CD8-positive, alpha-beta memory T cell (primary cell): Measurements from ENCODE around the gene MTR. TPM values are rescaled to one million over a fixed set of nuclear protein-coding genes. Genes with fewer than 3 reads are reported as not detected.

Experiments
- CTCF ChIA-PET: fragments of 350-600 bp; sonication (Branson Sonifier 250); formaldehyde crosslinking; loops from one replicate; lab custom pipeline; 2021; ENCODE audit warnings: antibody characterized with exemption; lab: Charles Lee
- POLR2A ChIA-PET: fragments of 350-600 bp; sonication (Branson Sonifier 250); formaldehyde crosslinking; loops from one replicate; lab custom pipeline; 2021; ENCODE audit warnings: antibody characterized with exemption; lab: Charles Lee
- DNase-seq, 5 donors: peaks; one replicate each; pipeline versions ENCODE4 v3.0.0 to v3.0.0-alpha.2; 2020 to 2022; ENCODE audit warnings: mixed read lengths in 1 of 5
- H3K27ac ChIP-seq: one replicate; pipeline ENCODE4 v1.7.0; 2013; ENCODE audit warnings: low read depth, mild to moderate bottlenecking, low read length, moderate library complexity
- H3K27me3 ChIP-seq: 2 replicates; pipeline ENCODE4 v1.7.0; 2013; ENCODE audit warnings: low read length, mild to moderate bottlenecking; ENCODE audit not compliant: insufficient read depth, poor library complexity, severe bottlenecking
- H3K36me3 ChIP-seq: 2 replicates; pipeline ENCODE4 v1.7.0; 2013; ENCODE audit warnings: mild to moderate bottlenecking, low read length, moderate library complexity; ENCODE audit not compliant: insufficient read depth
- H3K4me1 ChIP-seq: 2 replicates; pipeline ENCODE4 v1.7.0; 2013; ENCODE audit warnings: mild to moderate bottlenecking, low read length, moderate library complexity; ENCODE audit not compliant: insufficient read depth
- H3K4me3 ChIP-seq: 2 replicates; pipeline ENCODE4 v1.7.0; 2013; ENCODE audit warnings: mild to moderate bottlenecking, low read length
- H3K9me3 ChIP-seq: 2 replicates; pipeline ENCODE4 v1.7.0; 2013; ENCODE audit warnings: mild to moderate bottlenecking, low read length
- H3K27ac Mint-ChIP-seq, 8 donors: one replicate each; pipeline ENCODE4 v1.8.0; 2020 to 2021; ENCODE audit warnings: mixed read lengths in 8 of 8, mild to moderate bottlenecking in 6 of 8, inconsistent platforms in 3 of 8, moderate library complexity in 3 of 8
- H3K27me3 Mint-ChIP-seq, 2 donors: one replicate each; pipeline ENCODE4 v1.8.0; 2020 to 2021; ENCODE audit warnings: mixed read lengths in 2 of 2, mild to moderate bottlenecking in 1 of 2, moderate library complexity in 1 of 2
- H3K36me3 Mint-ChIP-seq, 3 donors: one replicate each; pipeline ENCODE4 v1.8.0; 2020 to 2021; ENCODE audit warnings: mixed read lengths in 3 of 3, inconsistent platforms in 1 of 3, mild to moderate bottlenecking in 1 of 3
- H3K4me1 Mint-ChIP-seq, 3 donors: one replicate each; pipeline ENCODE4 v1.8.0; 2020 to 2021; ENCODE audit warnings: mixed read lengths in 3 of 3, inconsistent platforms in 1 of 3, mild to moderate bottlenecking in 1 of 3
- H3K4me3 Mint-ChIP-seq, 7 donors: one replicate each; pipeline ENCODE4 v1.8.0; 2020 to 2021; ENCODE audit warnings: mixed read lengths in 7 of 7, mild to moderate bottlenecking in 6 of 7, moderate library complexity in 4 of 7, inconsistent platforms in 2 of 7
- H3K9me3 Mint-ChIP-seq, 5 donors: one replicate each; pipeline ENCODE4 v1.8.0; 2020 to 2022; ENCODE audit warnings: mixed read lengths in 5 of 5, mild to moderate bottlenecking in 3 of 5, moderate library complexity in 2 of 5, inconsistent platforms in 1 of 5
- polyA plus RNA-seq: library from polyadenylated mRNA; unstranded; fragments of 300-500 nt; fragmentation: Illumina TruSeq; gene quantifications from one replicate; pipeline ENCODE4 v1.2.3, GENCODE V29; 2021
- total RNA-seq, 2 experiments: library from RNA; stranded (reverse); gene quantifications; one replicate each; pipeline ENCODE4 v1.2.3, GENCODE V29; 2021

MTR gene
- total and polyA plus RNA-seq, 3 experiments from 2014 or later = 21.1 to 52.8 (median 48.0) TPM

DNA sequence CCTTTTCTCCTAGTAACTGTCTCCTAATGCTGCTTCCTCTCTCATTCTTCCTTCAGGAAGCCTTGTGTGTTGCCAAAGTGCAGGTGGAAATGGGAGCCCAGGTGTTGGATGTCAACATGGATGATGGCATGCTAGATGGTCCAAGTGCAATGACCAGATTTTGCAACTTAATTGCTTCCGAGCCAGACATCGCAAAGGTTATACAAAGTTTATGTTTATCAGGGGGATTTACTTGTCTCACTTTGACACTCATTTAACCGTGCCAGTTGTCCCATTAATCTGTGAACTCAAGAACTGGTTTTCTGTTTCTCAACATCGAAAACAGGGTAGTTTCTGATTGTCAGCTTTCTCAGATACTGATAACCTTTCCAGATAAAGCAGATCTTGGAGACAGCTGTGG, 40.4 kb downstream of the MTR start:
- no peak overlapping the region for H3K4me3 ChIP-seq
- H3K27ac ChIP-seq = no peak overlapping the region
- H3K4me3 Mint-ChIP-seq = no peak overlapping the region
- ChIA-PET POLR2A (no interaction called here), CTCF (no interaction called here)
- DNase-seq = no peak
- H3K27ac Mint-ChIP-seq = peak overlapping the region in 2 of 8 donors; percentile 48 to 66
- H3K9me3 Mint-ChIP-seq = no peaks in the 10 kb centered on the region
- no peaks in the 10 kb centered on the region for H3K27me3 Mint-ChIP-seq
- H3K4me1 Mint-ChIP-seq = peaks cover 2 to 7% (median 6%) of the 10 kb centered on the region in 3 donors
- H3K9me3 ChIP-seq = no peaks in the 10 kb centered on the region
- no peaks in the 10 kb centered on the region for H3K4me1 ChIP-seq
- no peaks in the 10 kb centered on the region for H3K27me3 ChIP-seq
- peaks cover 21 to 95% (median 52%) of the 10 kb centered on the region in 3 donors for H3K36me3 Mint-ChIP-seq
- H3K36me3 ChIP-seq = peaks cover 69% of the 10 kb centered on the region

DNA sequence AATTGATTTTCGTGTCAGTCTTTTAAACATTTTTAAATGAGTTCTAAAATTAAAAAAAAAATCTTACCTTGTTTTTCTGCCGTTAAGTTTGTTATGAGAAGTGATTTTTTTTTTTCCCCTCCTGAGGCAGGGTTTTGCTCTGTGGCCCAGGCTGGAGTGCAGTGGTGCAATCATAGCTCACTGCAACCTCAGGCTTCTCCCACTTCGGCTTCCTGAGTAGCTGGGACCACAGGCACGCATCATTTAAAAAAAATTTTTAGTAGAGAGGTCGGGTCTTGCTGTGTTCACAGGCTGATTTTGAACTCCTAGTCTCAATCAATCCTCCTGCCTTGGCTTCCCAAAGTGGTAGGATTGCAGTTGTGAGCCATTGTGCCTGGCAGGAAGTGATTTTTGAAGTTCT, 41.1 kb downstream of the MTR start:
- H3K4me3 Mint-ChIP-seq = no peak overlapping the region

GRCh38 chr1:236837115-236837514, 42.0 kb downstream of the MTR start:
- no peaks in the 10 kb centered on the region for H3K27me3 ChIP-seq
- Mint-ChIP-seq H3K36me3 (peaks cover 27 to 91% (median 46%) of the 10 kb centered on the region in 3 donors), H3K4me3 (no peak overlapping the region), H3K27ac (no peak overlapping the region), H3K4me1 (peaks cover 2 to 7% (median 7%) of the 10 kb centered on the region in 3 donors), H3K27me3 (no peaks in the 10 kb centered on the region), H3K9me3 (no peaks in the 10 kb centered on the region)
- POLR2A ChIA-PET = no interaction called here
- H3K27ac ChIP-seq = no peak overlapping the region
- no peak for DNase-seq
- H3K9me3 ChIP-seq = no peaks in the 10 kb centered on the region
- peaks cover 54% of the 10 kb centered on the region for H3K36me3 ChIP-seq
- H3K4me3 ChIP-seq = no peak overlapping the region
- CTCF ChIA-PET = no interaction called here
- no peaks in the 10 kb centered on the region for H3K4me1 ChIP-seq

More for the DNA sequence above, 41.1 kb downstream of the MTR start:
- ChIA-PET POLR2A (no interaction called here), CTCF (no interaction called here)
- Histone ChIP-seq H3K4me3 (no peak overlapping the region), H3K36me3 (peaks cover 63% of the 10 kb centered on the region), H3K27ac (no peak overlapping the region), H3K27me3 (no peaks in the 10 kb centered on the region), H3K9me3 (no peaks in the 10 kb centered on the region), H3K4me1 (no peaks in the 10 kb centered on the region)
- Mint-ChIP-seq H3K27ac (peak overlapping the region in 2 of 8 donors; percentile 64 to 65), H3K9me3 (no peaks in the 10 kb centered on the region), H3K4me1 (peaks cover 2 to 7% (median 6%) of the 10 kb centered on the region in 3 donors), H3K27me3 (no peaks in the 10 kb centered on the region), H3K36me3 (peaks cover 23 to 95% (median 48%) of the 10 kb centered on the region in 3 donors)
- DNase-seq = no peak

DNA sequence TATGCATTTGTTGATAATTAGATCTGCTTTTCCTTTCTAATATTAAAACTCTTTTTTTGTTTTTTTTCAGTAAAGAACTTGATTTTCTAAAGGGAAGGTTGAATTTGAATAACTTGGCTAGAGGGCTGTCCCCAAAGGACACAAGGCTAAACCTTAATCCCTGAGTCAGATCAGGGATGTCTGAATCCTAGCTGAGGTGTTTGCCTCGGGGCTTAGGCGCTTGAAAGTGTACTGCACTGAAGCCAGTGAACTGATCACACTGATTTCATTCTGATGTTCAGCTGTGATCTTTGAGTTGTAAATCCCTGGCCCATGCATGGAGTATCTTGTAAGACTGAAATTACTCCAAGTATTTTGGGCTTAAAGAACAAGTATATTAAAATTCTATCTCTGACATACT, 42.8 kb downstream of the MTR start:
- ChIA-PET POLR2A (no interaction called here), CTCF (no interaction called here)
- Histone ChIP-seq H3K27ac (no peak overlapping the region), H3K9me3 (no peaks in the 10 kb centered on the region), H3K27me3 (no peaks in the 10 kb centered on the region), H3K4me3 (no peak overlapping the region), H3K36me3 (peaks cover 54% of the 10 kb centered on the region), H3K4me1 (no peaks in the 10 kb centered on the region)
- H3K36me3 Mint-ChIP-seq = peaks cover 27 to 87% (median 47%) of the 10 kb centered on the region in 3 donors
- no peaks in the 10 kb centered on the region for H3K27me3 Mint-ChIP-seq
- no peaks in the 10 kb centered on the region for H3K9me3 Mint-ChIP-seq
- no peak overlapping the region for H3K4me3 Mint-ChIP-seq
- H3K27ac Mint-ChIP-seq = no peak overlapping the region
- DNase-seq = no peak
- peaks cover 2 to 11% (median 7%) of the 10 kb centered on the region in 3 donors for H3K4me1 Mint-ChIP-seq

DNA sequence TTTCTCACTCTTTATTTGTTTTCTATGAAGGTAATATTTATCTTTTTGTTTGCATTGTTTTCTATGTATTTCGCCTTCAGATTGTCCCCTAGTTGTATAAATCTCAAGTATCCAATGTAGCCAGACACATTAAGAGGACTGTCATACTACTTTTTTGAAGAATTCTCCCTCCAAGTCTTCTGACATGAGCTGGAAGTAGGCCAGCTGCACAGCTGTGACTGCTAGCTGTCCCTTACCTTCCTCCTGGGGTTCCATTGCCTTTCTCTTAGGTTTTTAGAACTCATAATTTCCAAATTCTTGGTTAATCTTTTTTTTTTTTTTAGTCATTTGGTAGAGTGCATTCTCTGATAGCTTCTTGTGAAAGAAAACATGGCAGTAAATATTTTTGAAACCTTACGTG, 46.2 kb downstream of the MTR start:
- Histone ChIP-seq H3K9me3 (no peaks in the 10 kb centered on the region), H3K4me1 (no peaks in the 10 kb centered on the region), H3K27me3 (no peaks in the 10 kb centered on the region), H3K4me3 (no peak overlapping the region), H3K27ac (no peak overlapping the region), H3K36me3 (peaks cover 31% of the 10 kb centered on the region)
- ChIA-PET CTCF (interaction anchor here (1.4 kb wide), 1 partner anchor 82 kb away, joined by 3 read pairs; no protein-coding TSS in a partner anchor), POLR2A (no interaction called here)
- Mint-ChIP-seq H3K4me1 (peaks cover 0 to 5% (median 0%) of the 10 kb centered on the region in 3 donors), H3K27me3 (no peaks in the 10 kb centered on the region), H3K36me3 (peaks cover 17 to 62% (median 27%) of the 10 kb centered on the region in 3 donors), H3K4me3 (no peak overlapping the region), H3K27ac (no peak overlapping the region), H3K9me3 (no peaks in the 10 kb centered on the region)
- DNase-seq = no peak

DNA sequence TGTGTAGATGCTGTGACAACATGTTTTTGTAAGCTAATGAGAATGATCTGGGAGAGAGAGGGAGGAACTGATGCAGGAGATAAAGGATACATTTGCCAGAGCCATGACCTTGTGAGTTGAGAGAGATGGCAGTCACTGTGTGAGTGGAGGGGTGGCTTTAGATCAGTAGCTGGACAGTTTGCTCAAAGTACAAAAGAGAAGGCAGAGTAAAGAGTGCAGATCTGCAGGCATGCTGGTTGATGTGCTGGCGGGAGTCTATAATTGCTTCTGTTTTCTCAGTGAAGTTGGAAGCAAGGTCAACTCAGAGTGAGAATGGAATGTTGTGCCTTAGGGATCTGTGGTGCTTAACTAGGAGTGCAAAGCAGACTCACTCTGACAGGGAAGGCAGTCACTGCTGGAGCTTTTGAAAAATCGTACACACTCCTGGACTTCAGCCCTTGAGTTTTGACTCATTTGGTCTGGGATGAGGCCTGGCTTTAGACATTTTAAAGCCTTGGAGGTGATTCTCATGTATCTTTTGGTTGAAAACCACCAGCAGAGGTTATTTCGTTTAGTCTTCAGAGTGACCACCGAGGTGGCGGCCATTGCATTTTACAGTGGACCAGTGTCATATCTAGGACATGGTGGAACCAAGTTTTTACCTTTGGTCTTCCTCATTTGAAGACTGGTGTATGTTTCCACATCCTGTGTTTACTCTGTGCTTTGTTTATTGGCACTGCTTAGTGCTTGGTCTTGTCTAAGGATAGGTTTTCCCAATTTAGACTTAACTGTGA, 49.6 kb downstream of the MTR start:
- Histone ChIP-seq H3K4me1 (no peaks in the 10 kb centered on the region), H3K27me3 (no peaks in the 10 kb centered on the region), H3K4me3 (no peak overlapping the region), H3K9me3 (no peaks in the 10 kb centered on the region), H3K27ac (no peak overlapping the region), H3K36me3 (peaks cover 3% of the 10 kb centered on the region)
- no peak for DNase-seq
- POLR2A ChIA-PET = no interaction called here
- Mint-ChIP-seq H3K36me3 (peaks cover 12 to 62% (median 23%) of the 10 kb centered on the region in 3 donors), H3K4me1 (peaks cover 3 to 18% (median 6%) of the 10 kb centered on the region in 3 donors), H3K4me3 (no peak overlapping the region), H3K9me3 (no peaks in the 10 kb centered on the region), H3K27me3 (no peaks in the 10 kb centered on the region), H3K27ac (no peak overlapping the region)
- CTCF ChIA-PET = no interaction called here

DNA sequence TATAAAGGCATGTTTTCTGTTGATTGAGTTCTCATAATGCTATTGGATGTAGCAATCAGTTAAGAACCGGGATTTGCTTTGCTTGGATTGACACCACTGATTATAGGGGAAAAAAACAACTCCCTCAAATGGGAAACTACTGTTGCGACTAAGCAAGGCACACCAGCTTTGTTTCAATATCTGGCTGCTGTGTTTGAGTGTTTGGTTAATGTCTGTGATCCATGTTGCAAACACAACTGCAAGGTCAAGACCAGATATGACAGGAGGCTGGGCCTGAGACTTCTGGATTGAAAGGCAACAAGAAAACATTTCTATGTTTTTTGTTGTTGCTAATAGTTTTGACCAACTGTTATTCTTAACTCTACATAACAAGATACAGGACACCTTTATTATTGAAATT, 50.7 kb downstream of the MTR start:
- no peaks in the 10 kb centered on the region for H3K9me3 ChIP-seq
- Mint-ChIP-seq H3K4me3 (no peak overlapping the region), H3K27ac (peak overlapping the region in 1 of 8 donors; percentile 17), H3K4me1 (peaks cover 3 to 18% (median 6%) of the 10 kb centered on the region in 3 donors), H3K36me3 (peaks cover 5 to 60% (median 17%) of the 10 kb centered on the region in 3 donors), H3K9me3 (no peaks in the 10 kb centered on the region), H3K27me3 (no peaks in the 10 kb centered on the region)
- H3K36me3 ChIP-seq = no peaks in the 10 kb centered on the region
- no peaks in the 10 kb centered on the region for H3K27me3 ChIP-seq
- ChIA-PET POLR2A (no interaction called here), CTCF (no interaction called here)
- DNase-seq = no peak
- no peaks in the 10 kb centered on the region for H3K4me1 ChIP-seq
- H3K27ac ChIP-seq = no peak overlapping the region
- H3K4me3 ChIP-seq = no peak overlapping the region

GRCh38 chr1:236848274-236848923, 53.3 kb downstream of the MTR start:
- H3K27ac Mint-ChIP-seq = peak overlapping the region in 5 of 8 donors; percentile 4 to 80 (median 27)
- no peaks in the 10 kb centered on the region for H3K9me3 Mint-ChIP-seq

More at GRCh38 chr1:236848274-236848923, 53.3 kb downstream of the MTR start:
- H3K4me3 ChIP-seq = no peak overlapping the region
- H3K36me3 ChIP-seq = peaks cover 16% of the 10 kb centered on the region
- H3K4me3 Mint-ChIP-seq = no peak overlapping the region
- no peaks in the 10 kb centered on the region for H3K9me3 ChIP-seq
- H3K36me3 Mint-ChIP-seq = peaks cover 0 to 68% (median 15%) of the 10 kb centered on the region in 3 donors
- ChIA-PET POLR2A (no interaction called here), CTCF (no interaction called here)
- H3K4me1 Mint-ChIP-seq = peaks cover 3 to 13% (median 6%) of the 10 kb centered on the region in 3 donors
- no peak overlapping the region for H3K27ac ChIP-seq
- H3K27me3 ChIP-seq = no peaks in the 10 kb centered on the region
- H3K27me3 Mint-ChIP-seq = no peaks in the 10 kb centered on the region
- DNase-seq = no peak
- no peaks in the 10 kb centered on the region for H3K4me1 ChIP-seq
